ENCODE results near the gene BTBD1. TPM values are rescaled to one million over a fixed set of nuclear protein-coding genes. Genes with fewer than 3 reads are reported as not detected.
"Not testable (repeated sequence)": the region's sequence is repeated elsewhere in the genome, so short reads cannot be mapped to it uniquely, and the experiment has no call there.

The BTBD1 gene
- total RNA-seq, 1 donor from 2014 or later, result 51.3 TPM

- Histone ChIP-seq H3K9me3 (no peaks in the 10 kb centered on the region), H3K4me3 (no peak overlapping the region), H3K4me1 (no peaks in the 10 kb centered on the region), H3K27me3 (no peaks in the 10 kb centered on the region), H3K36me3 (no peaks in the 10 kb centered on the region), H3K27ac (no peak overlapping the region)
- DNase-seq (ENCODE audit: extremely low spot score in 2 of 2), result no peak
- no peak for TF ChIP-seq POLR2A (IDR thresholded peaks at IDR 0.05)
- TF ChIP-seq POLR2AphosphoS5 (IDR thresholded peaks at IDR 0.05; ENCODE audit: insufficient read depth in 1 of 2, low read depth in 1 of 2), result no peak
- no peak for TF ChIP-seq CTCF (IDR thresholded peaks at IDR 0.05)
- intact Hi-C loops (cut with DNase I), result no loop called here
Measured at GRCh38 chr15:83094583-83094982, 27.5 kb upstream of the BTBD1 start.

- intact Hi-C loops (cut with DNase I), result no loop called here
- Histone ChIP-seq H3K27ac (no peak overlapping the region), H3K27me3 (no peaks in the 10 kb centered on the region), H3K36me3 (no peaks in the 10 kb centered on the region), H3K9me3 (no peaks in the 10 kb centered on the region), H3K4me1 (no peaks in the 10 kb centered on the region), H3K4me3 (no peak overlapping the region)
- TF ChIP-seq CTCF (IDR thresholded peaks at IDR 0.05) (no peak), POLR2A (IDR thresholded peaks at IDR 0.05) (no peak), POLR2AphosphoS5 (IDR thresholded peaks at IDR 0.05; ENCODE audit: insufficient read depth in 1 of 2, low read depth in 1 of 2) (no peak)
- no peak for DNase-seq (ENCODE audit: extremely low spot score in 2 of 2)
Measured at GRCh38 chr15:83092309-83092976, 25.4 kb upstream of the BTBD1 start.

- H3K4me3 ChIP-seq; DNase-seq (ENCODE audit: extremely low spot score in 2 of 2); H3K4me1 ChIP-seq; H3K9me3 ChIP-seq; H3K27ac ChIP-seq; H3K36me3 ChIP-seq; H3K27me3 ChIP-seq; intact Hi-C loops (cut with DNase I): not testable (repeated sequence)
Measured at GRCh38 chr15:83091965-83092308, 24.9 kb upstream of the BTBD1 start.

- Histone ChIP-seq H3K9me3 (no peaks in the 10 kb centered on the region), H3K27me3 (no peaks in the 10 kb centered on the region), H3K4me3 (no peak overlapping the region), H3K4me1 (no peaks in the 10 kb centered on the region), H3K36me3 (no peaks in the 10 kb centered on the region), H3K27ac (no peak overlapping the region)
- intact Hi-C loops (cut with DNase I), result no loop called here
- no peak for DNase-seq (ENCODE audit: extremely low spot score in 2 of 2)
- no peak for TF ChIP-seq POLR2AphosphoS5 (IDR thresholded peaks at IDR 0.05; ENCODE audit: insufficient read depth in 1 of 2, low read depth in 1 of 2)
Measured at GRCh38 chr15:83090465-83090864, 23.4 kb upstream of the BTBD1 start.

- no peaks in the 10 kb centered on the region for H3K36me3 ChIP-seq
- no peaks in the 10 kb centered on the region for H3K9me3 ChIP-seq
- H3K27ac ChIP-seq, result no peak overlapping the region
- no peaks in the 10 kb centered on the region for H3K4me1 ChIP-seq
- H3K27me3 ChIP-seq, result no peaks in the 10 kb centered on the region
- DNase-seq (ENCODE audit: extremely low spot score in 2 of 2), result no peak
- TF ChIP-seq CTCF (IDR thresholded peaks at IDR 0.05), result no peak
- no peak for TF ChIP-seq POLR2A (IDR thresholded peaks at IDR 0.05)
- no peak for TF ChIP-seq POLR2AphosphoS5 (IDR thresholded peaks at IDR 0.05; ENCODE audit: insufficient read depth in 1 of 2, low read depth in 1 of 2)
- intact Hi-C loops (cut with DNase I), result no loop called here
- H3K4me3 ChIP-seq, result no peak overlapping the region
Measured at GRCh38 chr15:83088876-83089275, 21.8 kb upstream of the BTBD1 start.

GRCh38 chr15:83087576-83087975 is 20.5 kb upstream of the BTBD1 start:
- DNase-seq (ENCODE audit: extremely low spot score in 2 of 2), result no peak
- Histone ChIP-seq H3K27me3 (no peaks in the 10 kb centered on the region), H3K9me3 (no peaks in the 10 kb centered on the region), H3K4me3 (no peak overlapping the region), H3K36me3 (no peaks in the 10 kb centered on the region), H3K4me1 (no peaks in the 10 kb centered on the region), H3K27ac (no peak overlapping the region)
- TF ChIP-seq CTCF (IDR thresholded peaks at IDR 0.05), result no peak
- TF ChIP-seq POLR2AphosphoS5 (IDR thresholded peaks at IDR 0.05; ENCODE audit: insufficient read depth in 1 of 2, low read depth in 1 of 2), result no peak
- no peak for TF ChIP-seq POLR2A (IDR thresholded peaks at IDR 0.05)
- intact Hi-C loops (cut with DNase I), result no loop called here

GRCh38 chr15:83085864-83086552 is 19.0 kb upstream of the BTBD1 start:
- H3K27ac ChIP-seq; intact Hi-C loops (cut with DNase I): not testable (repeated sequence)

GRCh38 chr15:83085461-83085860 is 18.4 kb upstream of the BTBD1 start:
- intact Hi-C loops (cut with DNase I); DNase-seq (ENCODE audit: extremely low spot score in 2 of 2); H3K4me1 ChIP-seq: not testable (repeated sequence)

More at GRCh38 chr15:83085864-83086552, 19.0 kb upstream of the BTBD1 start:
- not testable (repeated sequence) for H3K27me3 ChIP-seq; DNase-seq (ENCODE audit: extremely low spot score in 2 of 2); H3K4me3 ChIP-seq; H3K9me3 ChIP-seq; H3K4me1 ChIP-seq; H3K36me3 ChIP-seq

More at GRCh38 chr15:83085461-83085860, 18.4 kb upstream of the BTBD1 start:
- not testable (repeated sequence) for H3K36me3 ChIP-seq, H3K27me3 ChIP-seq, H3K4me3 ChIP-seq, H3K9me3 ChIP-seq, H3K27ac ChIP-seq
